ENCODE measurements around the gene ERICH3.

ERICH3 gene

GRCh38 chr1:74545821-74546220 is 127.8 kb downstream of the ERICH3 start:
- ChIA-PET CTCF (no interaction called here), POLR2A (no interaction called here)
- DNase-seq (ENCODE audit: extremely low spot score), result no peak
- no peak for TF ChIP-seq CTCF (IDR thresholded peaks at IDR 0.05; ENCODE audit: control extremely low read depth, extremely low read depth, low read depth, missing control alignments)

- no peak for DNase-seq (ENCODE audit: extremely low spot score)
- CTCF ChIA-PET, result no interaction called here
- no peak for TF ChIP-seq CTCF (IDR thresholded peaks at IDR 0.05; ENCODE audit: control extremely low read depth, extremely low read depth, low read depth, missing control alignments)
- POLR2A ChIA-PET, result no interaction called here
These were observed 139.4 kb downstream of the ERICH3 start for GRCh38 chr1:74534241-74534640.

DNA sequence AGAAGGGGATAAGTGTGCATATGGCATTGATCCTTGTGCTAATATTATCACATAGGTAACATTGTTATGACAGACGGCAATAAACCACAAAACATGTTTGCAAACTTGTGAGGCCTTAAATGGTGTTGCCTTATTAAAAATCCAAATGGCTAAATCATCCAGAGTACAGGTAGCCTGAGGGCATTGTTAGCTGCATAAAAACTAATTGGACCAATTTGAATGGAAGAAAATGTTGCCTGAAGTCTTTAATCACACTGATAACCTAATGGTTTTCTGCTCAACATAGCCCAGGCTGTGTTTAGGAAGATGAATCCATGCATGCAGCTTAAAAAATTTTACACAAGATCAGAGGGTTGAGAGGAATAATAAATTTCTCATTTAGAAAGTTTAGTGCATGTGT is 141.8 kb downstream of the ERICH3 start:
- ChIA-PET POLR2A (no interaction called here), CTCF (no interaction called here)
- no peak for DNase-seq (ENCODE audit: extremely low spot score)
- no peak for TF ChIP-seq CTCF (IDR thresholded peaks at IDR 0.05; ENCODE audit: control extremely low read depth, extremely low read depth, low read depth, missing control alignments)

- CTCF ChIA-PET, result no interaction called here
- DNase-seq (ENCODE audit: extremely low spot score), result no peak
- no peak for TF ChIP-seq CTCF (IDR thresholded peaks at IDR 0.05; ENCODE audit: control extremely low read depth, extremely low read depth, low read depth, missing control alignments)
- POLR2A ChIA-PET, result no interaction called here
These were observed 142.7 kb downstream of the ERICH3 start for GRCh38 chr1:74530892-74531291.

GRCh38 chr1:74528123-74528522 is 145.5 kb downstream of the ERICH3 start:
- POLR2A ChIA-PET, result no interaction called here
- TF ChIP-seq CTCF (IDR thresholded peaks at IDR 0.05; ENCODE audit: control extremely low read depth, extremely low read depth, low read depth, missing control alignments), result no peak
- DNase-seq (ENCODE audit: extremely low spot score), result no peak
- CTCF ChIA-PET, result no interaction called here

DNA sequence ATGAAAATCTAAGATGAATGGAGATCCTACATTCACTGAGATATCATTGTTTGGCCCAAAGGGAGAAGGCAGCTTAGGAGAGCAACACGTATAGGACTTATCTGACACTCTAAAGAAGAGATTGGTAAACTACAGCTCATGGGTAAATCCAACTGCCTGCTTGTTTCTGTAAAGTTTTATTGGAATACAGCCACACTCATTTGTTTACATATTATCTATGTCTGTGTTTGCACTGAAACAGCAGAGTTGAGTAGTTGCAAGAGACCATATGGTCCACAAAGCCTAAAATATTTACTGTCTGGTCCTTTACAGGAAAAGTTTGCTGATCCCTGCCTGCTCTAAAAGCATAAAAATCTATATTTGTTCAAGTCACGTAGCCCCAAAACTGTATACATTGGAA is 146.9 kb downstream of the ERICH3 start:
- TF ChIP-seq CTCF (IDR thresholded peaks at IDR 0.05; ENCODE audit: control extremely low read depth, extremely low read depth, low read depth, missing control alignments), result no peak
- ChIA-PET POLR2A (no interaction called here), CTCF (interaction anchor here (0.8 to 1.5 kb wide), 3 partner anchors 10 to 23 kb away, joined by 3 to 4 read pairs (median 3); no protein-coding TSS in a partner anchor)
- no peak for DNase-seq (ENCODE audit: extremely low spot score)

All from GM10248 (cell line).